Neuronal stem cell (in vitro differentiated cells): ENCODE results near the gene REXO2.

ENCODE experiments used
- DNase-seq: peaks from one replicate; pipeline ENCODE4 v3.0.0-alpha.2; 2013; ENCODE audit warnings: low spot score
- H2AFZ ChIP-seq: one replicate; pipeline ENCODE4 v1.6.1; 2013; ENCODE audit warnings: mild to moderate bottlenecking, low read length, inconsistent platforms
- H2AK5ac ChIP-seq: 2 replicates; pipeline ENCODE4 v1.6.1; 2013; ENCODE audit warnings: low read depth, mild to moderate bottlenecking, inconsistent platforms, low read length, moderate library complexity, mixed read lengths
- H2BK120ac ChIP-seq: 2 replicates; pipeline ENCODE4 v1.6.1; 2013; ENCODE audit warnings: low read depth, mild to moderate bottlenecking, inconsistent platforms, low read length, moderate library complexity, mixed read lengths
- H2BK12ac ChIP-seq: one replicate; pipeline ENCODE4 v1.6.1; 2013; ENCODE audit warnings: low read length, inconsistent platforms
- H2BK15ac ChIP-seq: 2 replicates; pipeline ENCODE4 v1.6.1; 2013; ENCODE audit warnings: mild to moderate bottlenecking, low read length, inconsistent platforms, mixed read lengths
- H2BK5ac ChIP-seq: one replicate; pipeline ENCODE4 v1.6.1; 2013; ENCODE audit warnings: inconsistent platforms, mild to moderate bottlenecking, low read length, moderate library complexity
- H3K14ac ChIP-seq: one replicate; pipeline ENCODE4 v1.6.1; 2013; ENCODE audit warnings: low read length, inconsistent platforms
- H3K18ac ChIP-seq: 2 replicates; pipeline ENCODE4 v1.6.1; 2013; ENCODE audit warnings: low read length, inconsistent platforms
- H3K23ac ChIP-seq: 2 replicates; pipeline ENCODE4 v1.6.1; 2013; ENCODE audit warnings: low read depth, mild to moderate bottlenecking, mixed read lengths, low read length, inconsistent platforms; ENCODE audit not compliant: poor library complexity
- H3K27ac ChIP-seq: replicated peaks from 3 replicates; pipeline ENCODE4 v1.5.1; 2013; ENCODE audit warnings: low read length, inconsistent platforms
- H3K27me3 ChIP-seq, 3 experiments: 2 replicates each; pipeline ENCODE4 v1.6.1; 2013; ENCODE audit warnings: low read length in 3 of 3, mild to moderate bottlenecking in 2 of 3, inconsistent platforms in 1 of 3, low read depth in 1 of 3, mixed read lengths in 1 of 3, moderate library complexity in 1 of 3; ENCODE audit not compliant: control insufficient read depth in 3 of 3, insufficient read depth in 3 of 3
- H3K36me3 ChIP-seq, 2 donors: replicated peaks in 1 of 2; 2 replicates each; pipeline ENCODE4 v1.6.1; 2013; ENCODE audit warnings: low read length in 2 of 2; ENCODE audit not compliant: control insufficient read depth in 2 of 2, insufficient read depth in 2 of 2
- H3K4ac ChIP-seq: 2 replicates; pipeline ENCODE4 v1.6.1; 2013; ENCODE audit warnings: inconsistent platforms, mild to moderate bottlenecking, low read length, moderate library complexity
- H3K4me1 ChIP-seq, 2 donors: 1 replicate in 1 of 2; 2 replicates in 1 of 2; pipeline ENCODE4 v1.6.1; 2013; ENCODE audit warnings: low read length in 2 of 2, low read depth in 1 of 2; ENCODE audit not compliant: control insufficient read depth in 2 of 2, insufficient read depth in 1 of 2
- H3K4me2 ChIP-seq: one replicate; pipeline ENCODE4 v1.6.1; 2013; ENCODE audit warnings: mild to moderate bottlenecking, low read length, inconsistent platforms; ENCODE audit not compliant: insufficient read depth, poor library complexity, severe bottlenecking
- H3K4me3 ChIP-seq, 2 donors: 2 replicates each; pipeline ENCODE4 v1.5.1; 2013; ENCODE audit warnings: low read length in 2 of 2, mild to moderate bottlenecking in 2 of 2, inconsistent platforms in 1 of 2, moderate library complexity in 1 of 2
- H3K79me1 ChIP-seq: one replicate; pipeline ENCODE4 v1.6.1; 2013; ENCODE audit warnings: low read depth, mild to moderate bottlenecking, inconsistent platforms, low read length, moderate library complexity
- H3K9ac ChIP-seq: one replicate; pipeline ENCODE4 v1.6.1; 2013; ENCODE audit warnings: mild to moderate bottlenecking, low read depth, low read length, inconsistent platforms; ENCODE audit not compliant: poor library complexity
- H3K9me3 ChIP-seq, 2 donors: replicated peaks in 1 of 2; 2 replicates each; pipeline versions ENCODE3 to v1.6.1; 2013; ENCODE audit warnings: low read length in 2 of 2, mild to moderate bottlenecking in 2 of 2, inconsistent platforms in 1 of 2, low read depth in 1 of 2, mixed read lengths in 1 of 2, moderate library complexity in 1 of 2; ENCODE audit not compliant: control insufficient read depth in 2 of 2, insufficient read depth in 1 of 2
- H4K8ac ChIP-seq: one replicate; pipeline ENCODE4 v1.6.1; 2013; ENCODE audit warnings: low read depth, mild to moderate bottlenecking, inconsistent platforms, low read length, moderate library complexity
- H4K91ac ChIP-seq: one replicate; pipeline ENCODE4 v1.6.1; 2013; ENCODE audit warnings: low read length, low read depth, mild to moderate bottlenecking, inconsistent platforms; ENCODE audit not compliant: poor library complexity
- WGBS, 2 donors: extraction: QIAGEN DNeasy Blood & Tissue Kit; methylation state at CpG; one replicate each; pipeline ENCODE4 v1.1.7; 2013; ENCODE audit warnings: missing lambda C conversion rate in 2 of 2, mixed read lengths in 1 of 2; ENCODE audit not compliant: insufficient read length in 2 of 2, insufficient replicate concordance in 1 of 2; ENCODE audit errors: extremely low coverage in 2 of 2; 5-methylcytosine and 5-hydroxymethylcytosine counted together

REXO2 gene

GRCh38 chr11:114396916-114397315 lies 42.4 kb upstream of the REXO2 start:
- H3K23ac ChIP-seq, result no peak overlapping the region
- H4K8ac ChIP-seq, result no peak overlapping the region
- H2BK12ac ChIP-seq, result no peak overlapping the region
- H3K27ac ChIP-seq, result no peak overlapping the region
- H3K14ac ChIP-seq, result no peak overlapping the region
- peaks cover 2 to 4% of the 10 kb centered on the region in 2 donors for H3K4me1 ChIP-seq
- no peaks in the 10 kb centered on the region for H3K79me1 ChIP-seq
- no peak overlapping the region for H3K9ac ChIP-seq
- H3K4me3 ChIP-seq, result no peak overlapping the region
- no peak overlapping the region for H3K4me2 ChIP-seq
- H2BK120ac ChIP-seq, result no peak overlapping the region
- H3K18ac ChIP-seq, result no peak overlapping the region
- H3K27me3 ChIP-seq, result peaks cover 0 to 3% (median 0%) of the 10 kb centered on the region in 3 experiments
- H3K36me3 ChIP-seq, result no peaks in the 10 kb centered on the region
- no peak for DNase-seq
- no peak overlapping the region for H4K91ac ChIP-seq
- H3K9me3 ChIP-seq, result no peaks in the 10 kb centered on the region
- H2AK5ac ChIP-seq, result no peak overlapping the region
- no peak overlapping the region for H2AFZ ChIP-seq
- no peak overlapping the region for H2BK15ac ChIP-seq
- no peak overlapping the region for H2BK5ac ChIP-seq
- H3K4ac ChIP-seq, result no peak overlapping the region

- H3K23ac ChIP-seq, result no peak overlapping the region
- WGBS, 2 donors, result 100% methylated on average over 1 of the region's 2 CpGs; no CpG with 5 or more reads in 1 of the 2 donors
These were observed 41.8 kb upstream of the REXO2 start for GRCh38 chr11:114397349-114397982.

GRCh38 chr11:114398303-114398920 lies 40.9 kb upstream of the REXO2 start:
- Histone ChIP-seq H3K18ac (no peak overlapping the region), H4K8ac (no peak overlapping the region), H3K79me1 (no peaks in the 10 kb centered on the region), H3K4ac (no peak overlapping the region), H3K14ac (no peak overlapping the region), H2AFZ (no peak overlapping the region), H3K4me2 (no peak overlapping the region), H2BK15ac (no peak overlapping the region), H3K4me3 (no peak overlapping the region), H2AK5ac (no peak overlapping the region), H3K36me3 (peaks cover 0 to 10% of the 10 kb centered on the region in 2 donors), H3K9me3 (no peaks in the 10 kb centered on the region), H3K27ac (no peak overlapping the region), H2BK12ac (no peak overlapping the region), H4K91ac (no peak overlapping the region), H3K27me3 (no peaks in the 10 kb centered on the region), H2BK120ac (no peak overlapping the region), H3K4me1 (peaks cover 2 to 4% of the 10 kb centered on the region in 2 donors), H3K9ac (no peak overlapping the region), H3K23ac (no peak overlapping the region), H2BK5ac (no peak overlapping the region)
- no peak for DNase-seq
- no CpG with 5 or more reads among the region's 4 CpGs for WGBS, 2 donors

More at GRCh38 chr11:114397349-114397982, 41.8 kb upstream of the REXO2 start:
- no peak overlapping the region for H2AK5ac ChIP-seq
- peaks cover 2 to 4% of the 10 kb centered on the region in 2 donors for H3K4me1 ChIP-seq
- H2AFZ ChIP-seq, result no peak overlapping the region
- no peak overlapping the region for H2BK5ac ChIP-seq
- DNase-seq, result no peak
- H3K4me3 ChIP-seq, result no peak overlapping the region
- H2BK12ac ChIP-seq, result no peak overlapping the region
- H4K91ac ChIP-seq, result no peak overlapping the region
- H3K4me2 ChIP-seq, result no peak overlapping the region
- H3K79me1 ChIP-seq, result no peaks in the 10 kb centered on the region
- H3K27me3 ChIP-seq, result peaks cover 0 to 3% (median 0%) of the 10 kb centered on the region in 3 experiments
- no peak overlapping the region for H3K4ac ChIP-seq
- H3K9ac ChIP-seq, result no peak overlapping the region
- H2BK120ac ChIP-seq, result no peak overlapping the region
- H3K18ac ChIP-seq, result no peak overlapping the region
- H4K8ac ChIP-seq, result no peak overlapping the region
- H3K14ac ChIP-seq, result no peak overlapping the region
- no peak overlapping the region for H2BK15ac ChIP-seq
- no peaks in the 10 kb centered on the region for H3K9me3 ChIP-seq
- H3K36me3 ChIP-seq, result peaks cover 0 to under 1% of the 10 kb centered on the region in 2 donors
- no peak overlapping the region for H3K27ac ChIP-seq

GRCh38 chr11:114399490-114400215 lies 39.6 kb upstream of the REXO2 start:
- no peak overlapping the region for H2BK120ac ChIP-seq
- H3K18ac ChIP-seq, result peak overlapping the region; percentile 99
- no CpG with 5 or more reads among the region's 29 CpGs for WGBS, 2 donors
- peak overlapping the region; percentile 97 for H3K9ac ChIP-seq
- H2BK5ac ChIP-seq, result peak overlapping the region; percentile 97
- peak overlapping the region; percentile 96 for H3K27ac ChIP-seq
- peak overlapping the region; percentile 73 for H2BK15ac ChIP-seq
- no peak for DNase-seq
- peak overlapping the region; percentile 26 for H2BK12ac ChIP-seq
- H2AK5ac ChIP-seq, result peak overlapping the region; percentile 85
- no peaks in the 10 kb centered on the region for H3K9me3 ChIP-seq
- peak overlapping the region; percentile 94 for H4K8ac ChIP-seq
- peak overlapping the region; percentile 67 for H3K14ac ChIP-seq
- peak overlapping the region; percentile 90 for H2AFZ ChIP-seq
- peak overlapping the region; percentile 85 to 95 for H3K4me3 ChIP-seq
- peak overlapping the region; percentile 76 for H3K23ac ChIP-seq
- H3K79me1 ChIP-seq, result no peaks in the 10 kb centered on the region
- H3K4me1 ChIP-seq, result peaks cover 2 to 4% of the 10 kb centered on the region in 2 donors
- H3K36me3 ChIP-seq, result peaks cover 0 to 22% of the 10 kb centered on the region in 2 donors
- H3K27me3 ChIP-seq, result no peaks in the 10 kb centered on the region
- peak overlapping the region; percentile 77 for H3K4me2 ChIP-seq
- no peak overlapping the region for H4K91ac ChIP-seq
- H3K4ac ChIP-seq, result no peak overlapping the region
